ENCODE results near the gene TTC32.

GRCh38 chr2:19847486-19847885 lies 54.3 kb downstream of the TTC32 start:
- TF ChIP-seq EZH2 (IDR thresholded peaks at IDR 0.05; ENCODE audit: low read depth, unreplicated experiment) (no peak), CTCF (conservative IDR thresholded peaks at IDR 0.05; ENCODE audit: low read depth in 2 of 2) (no peak)
